HCT116 (cell line): ENCODE data around the gene GYS1. TPM values are rescaled to one million over a fixed set of nuclear protein-coding genes. Genes with fewer than 3 reads are reported as not detected.

Source experiments
- CEBPB ChIP-seq: IDR thresholded peaks from 2 replicates; pipeline ENCODE4 v1.6.1; 2012; ENCODE audit warnings: low read depth
- EGR1 ChIP-seq: IDR thresholded peaks from 2 replicates; pipeline ENCODE4 v1.6.1; 2012; ENCODE audit warnings: low read depth
- ELF1 ChIP-seq: IDR thresholded peaks from 2 replicates; pipeline ENCODE4 v1.6.1; 2012; ENCODE audit warnings: low read depth, borderline replicate concordance
- JUND ChIP-seq: IDR thresholded peaks from 2 replicates; pipeline ENCODE4 v1.6.1; 2012
- POLR2A ChIP-seq: IDR thresholded peaks from 2 replicates; pipeline ENCODE4 v1.7.0; 2011; ENCODE audit warnings: borderline replicate concordance; ENCODE audit not compliant: insufficient read depth, insufficient read length; ENCODE audit errors: extremely low read depth
- POLR2AphosphoS5 ChIP-seq: IDR thresholded peaks from 2 replicates; pipeline ENCODE4 v1.6.1; 2011; ENCODE audit warnings: mild to moderate bottlenecking, low read depth, low read length, moderate library complexity
- RAD21 ChIP-seq: IDR thresholded peaks from 2 replicates; pipeline ENCODE4 v1.6.1; 2012; ENCODE audit warnings: low read depth, mild to moderate bottlenecking
- SIN3A ChIP-seq: IDR thresholded peaks from 2 replicates; pipeline ENCODE4 v1.6.1; 2012; ENCODE audit warnings: low read depth
- SP1 ChIP-seq: IDR thresholded peaks from 2 replicates; pipeline ENCODE4 v1.6.1; 2012; ENCODE audit warnings: low read depth
- SRF ChIP-seq: IDR thresholded peaks from 2 replicates; pipeline ENCODE4 v1.6.1; 2012; ENCODE audit warnings: low read depth
- total RNA-seq: library from RNA; stranded (reverse); gene quantifications from one replicate; pipeline ENCODE4 v1.2.1, GENCODE V29; 2021; ENCODE audit not compliant: unreplicated experiment
- TF ChIP-seq, protein P1 (sequence below), 3 experiments: fragments of 200-600 bp in 1 of 3; sonication (generic) in 1 of 3; IDR thresholded peaks in 2 of 3; conservative IDR thresholded peaks in 1 of 3; 2 replicates each; pipeline ENCODE4 v1.5.1; 2012 to 2017; ENCODE audit warnings: low read depth in 2 of 3, low read length in 2 of 3, antibody characterized with exemption in 1 of 3, borderline replicate concordance in 1 of 3, control low read depth in 1 of 3, mild to moderate bottlenecking in 1 of 3, mixed read lengths in 1 of 3, mixed run types in 1 of 3, moderate library complexity in 1 of 3; ENCODE audit not compliant: insufficient read depth in 1 of 3
- TF ChIP-seq, protein P2 (sequence below): IDR thresholded peaks from 2 replicates; pipeline ENCODE4 v1.6.1; 2011; ENCODE audit warnings: mild to moderate bottlenecking, low read length, moderate library complexity; ENCODE audit not compliant: insufficient replicate concordance; ENCODE audit errors: extremely low read depth
- TF ChIP-seq, protein P3 (sequence below): IDR thresholded peaks from 2 replicates; pipeline ENCODE4 v1.6.1; 2012; ENCODE audit warnings: low read depth

The GYS1 gene
- total RNA-seq, 1 experiment from 2014 or later: 50.7 TPM

DNA sequence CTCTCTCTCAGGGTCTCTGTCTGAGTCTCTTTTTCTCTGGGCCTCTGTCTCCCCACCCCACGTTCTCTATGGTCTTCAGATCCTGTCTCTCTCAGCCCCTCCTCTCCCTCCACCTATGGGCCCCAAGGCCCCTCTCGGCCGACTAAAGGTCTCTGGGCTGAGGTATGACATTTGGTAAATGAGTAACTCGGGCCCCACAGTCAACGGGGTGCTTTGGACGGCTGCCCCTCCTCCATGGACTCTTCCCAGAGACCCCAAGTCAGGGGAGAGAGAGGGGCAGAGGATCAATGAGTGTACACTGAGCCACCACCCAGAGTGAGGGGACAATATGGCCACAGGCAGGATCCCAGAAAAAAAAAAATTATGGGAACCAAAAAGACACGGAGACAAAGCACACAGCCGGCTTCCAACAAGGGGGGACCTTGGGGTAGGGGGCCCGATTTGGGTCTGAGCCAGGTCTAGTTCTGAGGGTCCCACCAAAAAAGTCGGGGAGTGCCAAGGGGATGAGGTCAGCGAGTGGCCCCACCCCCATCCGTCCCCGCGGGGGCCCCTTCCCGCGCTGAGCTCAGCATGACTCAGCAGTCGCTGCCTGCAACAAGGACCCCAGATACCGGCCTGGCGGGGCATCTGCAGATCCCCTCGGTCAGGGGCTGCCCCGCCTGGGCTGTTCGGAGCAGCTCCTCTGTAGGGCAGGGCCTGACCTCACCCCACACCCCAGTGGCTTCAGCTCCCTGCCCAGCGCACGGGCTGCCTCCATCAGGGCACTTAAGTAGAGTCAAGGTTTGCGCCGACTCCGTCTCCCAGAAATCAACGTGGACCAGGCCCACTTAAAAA lies 29.5 kb downstream of the GYS1 start (continued):
- TF ChIP-seq, protein P1, sequence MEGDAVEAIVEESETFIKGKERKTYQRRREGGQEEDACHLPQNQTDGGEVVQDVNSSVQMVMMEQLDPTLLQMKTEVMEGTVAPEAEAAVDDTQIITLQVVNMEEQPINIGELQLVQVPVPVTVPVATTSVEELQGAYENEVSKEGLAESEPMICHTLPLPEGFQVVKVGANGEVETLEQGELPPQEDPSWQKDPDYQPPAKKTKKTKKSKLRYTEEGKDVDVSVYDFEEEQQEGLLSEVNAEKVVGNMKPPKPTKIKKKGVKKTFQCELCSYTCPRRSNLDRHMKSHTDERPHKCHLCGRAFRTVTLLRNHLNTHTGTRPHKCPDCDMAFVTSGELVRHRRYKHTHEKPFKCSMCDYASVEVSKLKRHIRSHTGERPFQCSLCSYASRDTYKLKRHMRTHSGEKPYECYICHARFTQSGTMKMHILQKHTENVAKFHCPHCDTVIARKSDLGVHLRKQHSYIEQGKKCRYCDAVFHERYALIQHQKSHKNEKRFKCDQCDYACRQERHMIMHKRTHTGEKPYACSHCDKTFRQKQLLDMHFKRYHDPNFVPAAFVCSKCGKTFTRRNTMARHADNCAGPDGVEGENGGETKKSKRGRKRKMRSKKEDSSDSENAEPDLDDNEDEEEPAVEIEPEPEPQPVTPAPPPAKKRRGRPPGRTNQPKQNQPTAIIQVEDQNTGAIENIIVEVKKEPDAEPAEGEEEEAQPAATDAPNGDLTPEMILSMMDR (IDR thresholded peaks at IDR 0.05 in 2 of 3, conservative IDR thresholded peaks at IDR 0.05 in 1 of 3; ENCODE audit: borderline replicate concordance in 1 of 3, insufficient read depth in 1 of 3, low read depth in 2 of 3, low read length in 2 of 3): no peak
- TF ChIP-seq SRF (no peak), POLR2AphosphoS5 (peak; percentile 59), RAD21 (no peak), SP1 (peak; percentile 71; the same call in 1 of the 2 replicates), POLR2A (no peak), EGR1 (no peak), SIN3A (no peak), JUND (peak; percentile 76), ELF1 (no peak), CEBPB (no peak)
- TF ChIP-seq, protein P2, sequence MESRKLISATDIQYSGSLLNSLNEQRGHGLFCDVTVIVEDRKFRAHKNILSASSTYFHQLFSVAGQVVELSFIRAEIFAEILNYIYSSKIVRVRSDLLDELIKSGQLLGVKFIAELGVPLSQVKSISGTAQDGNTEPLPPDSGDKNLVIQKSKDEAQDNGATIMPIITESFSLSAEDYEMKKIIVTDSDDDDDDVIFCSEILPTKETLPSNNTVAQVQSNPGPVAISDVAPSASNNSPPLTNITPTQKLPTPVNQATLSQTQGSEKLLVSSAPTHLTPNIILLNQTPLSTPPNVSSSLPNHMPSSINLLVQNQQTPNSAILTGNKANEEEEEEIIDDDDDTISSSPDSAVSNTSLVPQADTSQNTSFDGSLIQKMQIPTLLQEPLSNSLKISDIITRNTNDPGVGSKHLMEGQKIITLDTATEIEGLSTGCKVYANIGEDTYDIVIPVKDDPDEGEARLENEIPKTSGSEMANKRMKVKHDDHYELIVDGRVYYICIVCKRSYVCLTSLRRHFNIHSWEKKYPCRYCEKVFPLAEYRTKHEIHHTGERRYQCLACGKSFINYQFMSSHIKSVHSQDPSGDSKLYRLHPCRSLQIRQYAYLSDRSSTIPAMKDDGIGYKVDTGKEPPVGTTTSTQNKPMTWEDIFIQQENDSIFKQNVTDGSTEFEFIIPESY: peak; percentile 45
- TF ChIP-seq, protein P3, sequence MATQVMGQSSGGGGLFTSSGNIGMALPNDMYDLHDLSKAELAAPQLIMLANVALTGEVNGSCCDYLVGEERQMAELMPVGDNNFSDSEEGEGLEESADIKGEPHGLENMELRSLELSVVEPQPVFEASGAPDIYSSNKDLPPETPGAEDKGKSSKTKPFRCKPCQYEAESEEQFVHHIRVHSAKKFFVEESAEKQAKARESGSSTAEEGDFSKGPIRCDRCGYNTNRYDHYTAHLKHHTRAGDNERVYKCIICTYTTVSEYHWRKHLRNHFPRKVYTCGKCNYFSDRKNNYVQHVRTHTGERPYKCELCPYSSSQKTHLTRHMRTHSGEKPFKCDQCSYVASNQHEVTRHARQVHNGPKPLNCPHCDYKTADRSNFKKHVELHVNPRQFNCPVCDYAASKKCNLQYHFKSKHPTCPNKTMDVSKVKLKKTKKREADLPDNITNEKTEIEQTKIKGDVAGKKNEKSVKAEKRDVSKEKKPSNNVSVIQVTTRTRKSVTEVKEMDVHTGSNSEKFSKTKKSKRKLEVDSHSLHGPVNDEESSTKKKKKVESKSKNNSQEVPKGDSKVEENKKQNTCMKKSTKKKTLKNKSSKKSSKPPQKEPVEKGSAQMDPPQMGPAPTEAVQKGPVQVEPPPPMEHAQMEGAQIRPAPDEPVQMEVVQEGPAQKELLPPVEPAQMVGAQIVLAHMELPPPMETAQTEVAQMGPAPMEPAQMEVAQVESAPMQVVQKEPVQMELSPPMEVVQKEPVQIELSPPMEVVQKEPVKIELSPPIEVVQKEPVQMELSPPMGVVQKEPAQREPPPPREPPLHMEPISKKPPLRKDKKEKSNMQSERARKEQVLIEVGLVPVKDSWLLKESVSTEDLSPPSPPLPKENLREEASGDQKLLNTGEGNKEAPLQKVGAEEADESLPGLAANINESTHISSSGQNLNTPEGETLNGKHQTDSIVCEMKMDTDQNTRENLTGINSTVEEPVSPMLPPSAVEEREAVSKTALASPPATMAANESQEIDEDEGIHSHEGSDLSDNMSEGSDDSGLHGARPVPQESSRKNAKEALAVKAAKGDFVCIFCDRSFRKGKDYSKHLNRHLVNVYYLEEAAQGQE: no peak
